GM19467 (cell line): ENCODE measurements around the gene CNST.
"Not testable (repeated sequence)": the region's sequence is repeated elsewhere in the genome, so short reads cannot be mapped to it uniquely, and the experiment has no call there.

Source experiments
- ATAC-seq: cut with Tn5 transposase; IDR thresholded peaks from one replicate; pipeline ENCODE4 v1.9.1; 2021; ENCODE audit warnings: mild to moderate bottlenecking, moderate library complexity; ENCODE audit not compliant: unreplicated experiment

The CNST gene

DNA sequence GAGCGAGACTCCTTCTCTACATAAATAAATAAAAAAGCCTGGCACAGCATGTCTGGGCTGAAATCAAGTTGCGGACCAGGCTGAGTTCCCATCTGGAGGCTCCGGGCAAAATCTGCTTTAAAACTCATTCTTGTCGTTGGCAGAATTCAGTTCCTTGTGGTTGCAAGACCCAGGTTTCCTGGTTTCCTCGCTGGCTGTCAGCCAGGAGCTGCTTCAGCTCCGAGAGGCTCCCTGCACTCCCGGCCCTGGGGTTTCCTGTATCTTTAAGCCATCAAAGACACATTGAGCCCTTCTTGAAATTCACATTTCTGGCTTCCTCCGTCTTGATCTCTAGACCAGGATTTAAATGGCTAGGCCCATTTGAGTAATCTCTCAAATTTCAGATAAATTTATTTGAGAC is 137.3 kb downstream of the CNST start:
- no peak for ATAC-seq

DNA sequence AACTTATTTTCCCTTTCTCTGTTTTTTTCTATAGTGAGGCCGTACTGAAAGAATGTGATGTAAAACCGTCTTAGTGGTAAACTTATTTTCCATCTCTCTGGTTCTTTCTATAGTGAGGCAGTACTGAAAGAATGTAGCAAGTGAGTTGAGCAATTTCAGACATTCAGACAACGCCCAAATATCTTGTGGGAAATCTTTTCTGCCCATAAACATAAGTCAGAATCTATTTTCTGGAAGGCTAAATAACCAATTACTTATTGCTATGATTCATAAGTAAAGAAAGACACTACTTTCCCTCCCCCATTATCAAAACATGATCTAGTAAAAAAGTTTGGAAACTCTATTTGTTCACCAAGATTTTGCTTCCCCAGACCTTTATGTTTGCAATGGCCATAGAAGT is 139.1 kb downstream of the CNST start:
- no peak for ATAC-seq

DNA sequence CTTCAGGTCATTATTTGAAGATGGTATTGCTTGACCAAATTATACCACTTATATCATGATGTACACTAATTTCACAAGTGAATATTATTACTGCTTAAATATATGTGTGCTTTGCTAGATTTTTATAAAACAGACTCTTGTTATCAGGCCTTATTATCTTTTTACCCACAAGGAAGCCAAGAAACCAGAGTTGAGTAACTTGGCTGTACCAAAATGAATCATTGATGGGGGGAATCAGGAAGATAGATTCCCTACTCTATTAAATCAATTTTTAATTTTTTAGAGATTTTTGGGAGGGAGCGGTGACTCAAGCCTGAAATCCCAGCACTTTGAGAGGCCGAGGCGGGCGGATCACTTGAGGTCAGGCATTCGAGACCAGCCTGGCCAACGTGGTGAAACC is 141.9 kb downstream of the CNST start:
- ATAC-seq: no peak

DNA sequence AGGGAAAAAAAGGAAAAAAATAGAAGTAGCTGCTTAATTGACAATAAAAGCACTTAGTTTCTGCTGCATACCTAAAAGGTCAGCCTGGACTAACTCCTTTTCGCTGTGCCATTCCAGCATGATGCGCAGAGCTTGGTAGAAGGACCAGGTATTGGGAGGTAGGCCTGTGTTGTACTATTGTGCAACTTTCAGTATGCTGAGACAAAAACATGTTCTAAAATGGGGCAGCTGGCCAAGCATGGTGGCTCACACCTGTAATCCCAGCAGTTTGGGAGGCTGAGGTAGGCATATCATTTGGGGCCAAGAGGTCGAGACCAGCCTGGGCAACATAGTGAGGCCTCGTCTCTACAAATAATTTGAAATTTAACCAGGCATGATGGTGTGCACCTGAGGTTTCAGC is 142.9 kb downstream of the CNST start:
- no peak for ATAC-seq

DNA sequence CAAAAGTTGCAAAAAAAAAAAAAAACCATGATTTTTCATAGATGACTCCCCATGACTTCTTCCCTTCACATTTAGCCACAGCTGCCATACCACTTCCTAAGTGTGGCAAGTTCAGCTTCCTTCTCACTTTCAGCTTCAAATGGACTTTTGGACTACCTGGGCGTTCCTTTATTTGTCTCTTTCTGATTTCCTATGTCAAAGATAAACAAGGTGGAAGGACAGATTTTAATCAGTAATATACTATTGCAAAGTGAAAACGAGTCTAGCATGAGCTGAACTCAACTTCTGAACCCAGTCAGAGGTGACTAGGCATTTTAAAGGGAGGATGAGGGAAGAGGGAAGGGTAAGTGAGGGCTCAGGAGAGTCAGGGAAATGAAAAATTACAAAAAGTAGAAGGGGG is 143.6 kb downstream of the CNST start:
- no peak for ATAC-seq

DNA sequence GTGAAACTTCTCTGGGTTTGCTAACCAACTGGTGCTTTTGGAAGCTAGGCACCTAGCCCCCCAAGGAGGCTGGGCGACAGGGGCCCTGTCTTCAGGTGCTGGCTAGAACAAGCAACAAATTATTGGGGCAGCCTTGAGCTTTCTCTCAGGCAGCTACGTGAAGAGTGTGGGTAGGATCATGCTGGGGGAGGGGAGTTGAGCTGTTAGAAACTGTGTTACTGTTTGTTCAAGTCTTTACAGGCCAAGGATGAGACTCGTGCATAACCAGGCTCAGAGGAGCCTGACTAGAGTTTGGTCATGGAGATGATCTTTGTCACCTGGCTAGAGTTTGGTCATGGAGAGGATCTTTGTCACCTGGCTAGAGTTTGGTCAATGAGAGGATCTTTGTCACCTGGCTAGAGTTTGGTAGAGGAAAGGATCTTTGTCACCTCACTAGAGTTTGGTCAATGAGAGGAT is 145.3 kb downstream of the CNST start:
- ATAC-seq: no peak

DNA sequence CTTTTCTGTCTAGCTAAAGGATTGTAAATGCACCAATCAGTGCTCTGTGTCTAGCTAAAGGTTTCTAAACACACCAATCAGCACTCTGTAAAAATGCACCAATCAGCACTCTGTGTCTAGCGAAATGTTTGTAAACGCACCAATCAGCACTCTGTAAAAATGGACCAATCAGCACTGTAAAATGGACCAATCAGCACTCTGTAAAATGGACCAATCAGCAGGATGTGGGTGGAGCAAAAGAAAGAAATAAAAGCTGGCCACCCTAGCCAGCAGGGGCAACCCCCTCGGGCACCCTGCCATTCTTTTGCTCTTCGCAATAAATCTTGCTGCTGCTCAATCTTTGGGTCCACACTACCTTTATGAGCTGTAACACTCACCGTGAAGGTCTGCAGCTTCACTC is 146.2 kb downstream of the CNST start:
- not testable (repeated sequence) for ATAC-seq
